DND-41 (cell line): ENCODE results near the gene PPIC.

Experiments used
- CTCF ChIP-seq: IDR thresholded peaks from 2 replicates; pipeline ENCODE4 v1.5.1; 2012; ENCODE audit warnings: borderline replicate concordance, low read length, moderate library complexity, mild to moderate bottlenecking; ENCODE audit not compliant: poor library complexity, severe bottlenecking; ENCODE audit errors: extremely low read depth
- EZH2 ChIP-seq: IDR thresholded peaks from 3 replicates; pipeline ENCODE4 v1.6.1; 2012; ENCODE audit warnings: borderline replicate concordance, low read depth, mild to moderate bottlenecking, moderate library complexity, low read length, inconsistent platforms; ENCODE audit not compliant: severe bottlenecking

GRCh38 chr5:123035360-123035917 lies 1.1 kb downstream of the PPIC start:
- TF ChIP-seq CTCF = no peak
- no peak for TF ChIP-seq EZH2
